HG02678 (cell line): ENCODE data around the gene ACSM2A.
"Not testable (repeated sequence)": the region's sequence is repeated elsewhere in the genome, so short reads cannot be mapped to it uniquely, and the experiment has no call there.

ENCODE experiments used
- ATAC-seq: cut with Tn5 transposase; IDR thresholded peaks from one replicate; pipeline ENCODE4 v1.9.1; 2021; ENCODE audit warnings: mild to moderate bottlenecking, moderate library complexity; ENCODE audit not compliant: unreplicated experiment

The ACSM2A gene, protein sequence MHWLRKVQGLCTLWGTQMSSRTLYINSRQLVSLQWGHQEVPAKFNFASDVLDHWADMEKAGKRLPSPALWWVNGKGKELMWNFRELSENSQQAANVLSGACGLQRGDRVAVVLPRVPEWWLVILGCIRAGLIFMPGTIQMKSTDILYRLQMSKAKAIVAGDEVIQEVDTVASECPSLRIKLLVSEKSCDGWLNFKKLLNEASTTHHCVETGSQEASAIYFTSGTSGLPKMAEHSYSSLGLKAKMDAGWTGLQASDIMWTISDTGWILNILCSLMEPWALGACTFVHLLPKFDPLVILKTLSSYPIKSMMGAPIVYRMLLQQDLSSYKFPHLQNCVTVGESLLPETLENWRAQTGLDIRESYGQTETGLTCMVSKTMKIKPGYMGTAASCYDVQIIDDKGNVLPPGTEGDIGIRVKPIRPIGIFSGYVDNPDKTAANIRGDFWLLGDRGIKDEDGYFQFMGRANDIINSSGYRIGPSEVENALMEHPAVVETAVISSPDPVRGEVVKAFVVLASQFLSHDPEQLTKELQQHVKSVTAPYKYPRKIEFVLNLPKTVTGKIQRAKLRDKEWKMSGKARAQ

GRCh38 chr16:20451364-20451763 lies at the start of gene ACSM2A:
TSS of gene ACSM2A (plus strand) at chr16:20451521. CDS start at chr16:20460115, 8,594 bp downstream.
- ATAC-seq, result not testable (repeated sequence)

DNA sequence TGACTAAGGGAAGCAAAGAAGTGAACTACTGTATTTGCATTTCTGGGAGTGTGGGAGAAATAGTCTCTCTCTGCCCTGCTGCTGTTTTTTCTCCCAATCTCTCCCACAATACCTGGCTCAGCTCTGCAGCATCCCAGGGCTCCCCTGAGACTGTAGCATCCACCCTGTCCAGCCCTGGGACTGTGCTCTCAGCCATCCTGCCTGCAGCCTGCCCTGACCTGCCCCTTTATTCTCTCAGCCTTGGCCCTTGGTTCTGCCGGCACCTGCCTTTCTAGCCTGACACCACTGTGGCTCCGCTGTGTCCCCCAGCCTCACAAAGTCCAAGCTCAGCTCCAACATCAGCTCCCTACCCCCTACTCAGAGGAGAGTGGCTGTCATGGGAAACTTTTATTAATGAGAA lies 48.7 kb upstream of the ACSM2A start:
- no peak for ATAC-seq

GRCh38 chr16:20404637-20405036 lies 46.7 kb upstream of the ACSM2A start, which contains the start of gene PDILT:
TSS of gene PDILT (minus strand) at chr16:20404737. CDS start at chr16:20399300, 5,437 bp downstream.
- ATAC-seq, result no peak

DNA sequence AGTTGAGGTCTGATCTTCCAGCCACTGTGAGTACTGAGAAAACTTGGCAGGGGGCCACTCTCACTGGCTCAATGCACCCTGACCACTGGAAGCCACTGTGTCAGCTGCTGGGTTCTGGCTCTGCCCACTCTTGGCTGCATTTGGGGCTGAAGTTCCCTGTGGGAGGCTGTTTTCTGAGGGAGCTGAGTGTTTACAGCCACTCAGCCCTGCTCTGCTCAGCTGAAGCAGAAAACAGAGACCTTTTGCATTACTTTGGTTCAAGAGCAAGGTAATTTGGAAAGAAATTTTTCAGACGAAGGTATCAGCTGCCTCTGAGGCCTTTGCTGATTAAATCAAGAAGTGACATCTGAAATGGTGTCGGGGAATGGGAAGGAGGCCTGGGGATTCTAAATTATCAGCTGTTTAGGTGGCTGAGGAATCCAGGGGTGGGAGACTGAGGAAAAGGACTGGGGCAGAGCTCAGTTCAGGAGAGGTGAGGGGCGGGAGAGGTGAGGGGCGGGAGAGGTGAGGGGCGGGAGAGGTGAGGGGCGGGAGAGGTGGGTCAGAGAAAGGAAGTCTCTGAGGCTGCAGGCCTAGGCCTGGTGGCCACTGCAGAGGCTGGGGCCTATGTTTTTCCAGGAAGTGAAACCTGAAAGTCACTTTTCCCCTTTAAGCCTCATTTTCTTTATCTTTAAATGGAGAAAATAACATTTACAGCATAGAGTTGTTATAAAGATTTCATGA lies 41.8 kb upstream of the ACSM2A start, which contains the start of gene ACSM5:
Gene ACSM5, plus strand, starts transcription at position 137 of the 723 bp plus-strand sequence. CDS start 1,951 bp downstream, outside the sequence.
- no peak for ATAC-seq

DNA sequence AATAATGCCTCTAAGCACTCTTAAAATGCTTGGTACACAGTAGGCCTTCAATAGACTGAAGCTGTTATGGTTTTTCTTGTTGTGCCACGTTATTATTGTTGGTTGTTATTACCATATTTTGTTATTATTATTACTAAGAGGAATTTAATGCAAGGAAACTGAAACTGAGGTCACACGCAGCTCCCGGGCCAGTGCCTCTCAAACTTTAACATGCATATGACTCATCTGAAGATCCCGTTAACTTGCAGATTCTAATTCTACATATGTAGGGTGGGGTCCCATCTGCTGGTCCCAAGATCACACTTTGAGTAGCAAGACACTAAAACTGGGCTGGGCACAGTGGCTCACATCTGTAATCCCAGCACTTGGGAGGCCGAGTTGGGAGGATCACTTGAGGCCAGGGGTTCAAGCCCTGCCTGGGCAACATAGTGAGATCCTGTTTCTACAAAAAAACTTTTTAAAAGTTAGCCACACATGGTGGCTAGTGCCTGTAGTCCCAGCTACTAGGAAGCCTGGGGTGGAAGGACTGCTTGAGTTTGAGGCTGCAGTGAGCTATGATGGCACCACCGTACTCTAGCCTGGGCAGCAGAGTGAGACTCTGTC lies 41.1 kb upstream of the ACSM2A start:
- no peak for ATAC-seq

- ATAC-seq, result no peak
Measured at GRCh38 chr16:20411055-20411454, 40.3 kb upstream of the ACSM2A start.

DNA sequence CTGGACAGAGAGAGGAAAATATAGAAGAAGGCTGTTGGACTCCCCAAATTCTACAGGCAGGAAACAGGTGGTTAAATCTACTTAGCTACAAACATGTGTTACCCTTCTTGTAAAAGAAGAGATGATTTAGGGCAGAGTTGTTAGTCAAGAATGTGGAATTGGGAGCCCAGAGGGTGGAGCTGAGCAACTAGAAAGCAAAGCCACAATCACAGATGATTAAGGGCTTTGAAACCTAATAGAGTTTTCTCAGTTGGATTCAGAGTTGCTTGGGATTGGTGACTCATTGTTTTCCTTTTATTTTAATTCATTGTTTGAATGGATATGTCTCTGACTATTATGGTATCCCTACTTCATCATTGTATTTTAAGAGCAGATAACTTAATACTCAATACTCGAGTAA lies 35.8 kb upstream of the ACSM2A start:
- ATAC-seq, result no peak

GRCh38 chr16:20419093-20419492 lies 32.2 kb upstream of the ACSM2A start:
- ATAC-seq, result not testable (repeated sequence)

- ATAC-seq, result not testable (repeated sequence)
Measured at GRCh38 chr16:20421748-20422147, 29.6 kb upstream of the ACSM2A start.

DNA sequence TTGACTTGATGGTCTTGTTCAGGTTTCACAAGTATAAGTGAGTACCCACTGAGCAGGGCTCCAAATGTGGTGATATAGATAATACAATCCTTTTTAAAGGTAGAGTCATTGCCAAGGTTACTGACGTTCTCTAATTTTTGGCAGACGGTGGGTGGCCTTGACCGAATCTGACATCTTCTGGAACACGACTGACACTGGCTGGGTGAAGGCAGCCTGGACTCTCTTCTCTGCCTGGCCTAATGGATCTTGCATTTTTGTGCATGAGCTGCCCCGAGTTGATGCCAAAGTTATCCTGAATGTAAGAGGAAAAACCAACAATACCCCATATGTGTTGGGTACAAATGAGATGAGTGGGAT lies 27.6 kb upstream of the ACSM2A start:
- ATAC-seq, result not testable (repeated sequence)

DNA sequence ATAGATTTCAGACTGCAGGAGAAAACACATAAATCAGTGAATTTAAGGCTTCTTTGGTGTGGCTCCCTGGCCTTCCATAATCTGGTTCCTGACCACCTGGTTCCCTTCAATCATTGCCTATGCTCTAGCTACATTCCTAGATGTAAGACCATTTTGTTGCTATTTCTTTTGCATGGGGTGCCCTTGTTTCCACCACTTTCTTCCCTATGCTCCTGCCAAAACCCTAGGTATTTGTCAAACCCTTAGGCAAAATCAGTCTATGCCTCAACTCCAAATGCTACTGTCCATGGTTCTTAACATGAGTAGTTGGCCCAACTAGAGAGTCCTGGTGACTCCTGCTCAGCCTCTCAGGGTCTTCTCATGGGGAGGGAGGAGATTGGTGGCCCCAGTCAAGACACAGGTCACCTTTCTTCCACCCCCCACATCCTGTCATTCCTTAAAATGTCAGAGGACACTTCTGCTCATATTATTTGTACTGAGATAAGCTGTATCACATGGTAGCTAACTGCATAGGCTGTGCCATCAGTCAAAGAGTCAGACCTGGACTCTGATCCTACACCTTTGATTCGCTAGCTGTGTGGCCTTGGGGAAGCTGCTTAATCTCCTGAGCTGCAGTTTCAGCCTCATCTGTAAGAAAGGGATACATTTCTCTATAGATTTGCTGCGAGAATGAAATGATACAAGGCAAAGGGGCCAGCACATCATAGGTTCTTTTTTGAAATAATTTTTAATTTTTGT lies 27.0 kb upstream of the ACSM2A start:
- no peak for ATAC-seq

- ATAC-seq, result not testable (repeated sequence)
Measured at GRCh38 chr16:20427401-20427797, 23.9 kb upstream of the ACSM2A start.

DNA sequence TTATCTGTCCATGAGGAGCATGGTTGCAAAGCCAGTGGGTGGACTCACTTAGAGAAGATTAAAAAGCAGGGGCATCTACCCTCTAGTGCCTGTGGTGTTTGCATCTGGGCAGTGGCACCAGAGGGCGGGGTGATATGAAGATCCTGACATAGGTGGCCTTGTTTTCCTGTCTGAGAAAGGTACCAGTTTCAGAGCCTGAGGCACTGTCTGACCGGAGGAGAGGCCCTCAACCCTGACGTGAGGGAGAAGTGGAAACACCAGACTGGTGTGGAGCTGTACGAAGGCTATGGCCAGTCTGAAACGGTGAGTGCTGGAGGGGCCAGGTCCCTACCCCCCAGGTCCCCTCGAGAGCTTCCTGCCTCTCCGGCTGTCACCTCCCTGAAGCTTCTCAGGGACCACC lies 21.8 kb upstream of the ACSM2A start:
- not testable (repeated sequence) for ATAC-seq

- ATAC-seq, result not testable (repeated sequence)
Measured at GRCh38 chr16:20430480-20430879, 20.8 kb upstream of the ACSM2A start.

GRCh38 chr16:20430948-20431347 lies 20.4 kb upstream of the ACSM2A start:
- ATAC-seq, result no peak

DNA sequence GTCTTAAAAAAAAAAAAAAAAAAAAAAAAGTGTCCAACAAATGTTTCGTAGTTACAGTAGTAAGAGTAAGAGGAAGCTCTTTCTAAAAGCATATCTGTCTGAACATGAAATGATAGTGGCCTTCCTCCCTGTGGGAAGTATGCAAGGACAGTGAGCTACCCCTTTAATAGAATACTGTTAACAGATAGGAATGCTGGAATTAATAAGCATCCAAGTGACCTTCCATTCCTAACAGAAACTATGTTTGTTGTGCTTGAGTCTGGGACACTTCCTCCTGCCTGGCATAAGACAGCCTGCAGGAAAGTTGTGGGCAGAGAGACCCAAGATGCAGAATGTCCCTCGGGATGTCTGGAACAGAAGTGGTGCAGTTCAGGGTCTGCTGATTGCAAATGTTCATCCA lies 12.4 kb upstream of the ACSM2A start:
- ATAC-seq, result not testable (repeated sequence)

- not testable (repeated sequence) for ATAC-seq
Measured at GRCh38 chr16:20439820-20440231, 11.5 kb upstream of the ACSM2A start.

GRCh38 chr16:20440731-20441130 lies 10.6 kb upstream of the ACSM2A start:
- ATAC-seq, result not testable (repeated sequence)

- no peak for ATAC-seq
Measured at GRCh38 chr16:20441191-20441590, 10.1 kb upstream of the ACSM2A start.

- ATAC-seq, result not testable (repeated sequence)
Measured at GRCh38 chr16:20441859-20442258, 9.5 kb upstream of the ACSM2A start.
